ENCODE measurements around the gene MOV10L1. TPM values are rescaled to one million over a fixed set of nuclear protein-coding genes. Genes with fewer than 3 reads are reported as not detected.

The MOV10L1 gene
- total and polyA plus RNA-seq, 2 donors (not counting 1 experiment from before 2014, with no cell fraction given) = 0.03 to 0.83 TPM

GRCh38 chr22:50119169-50119767, 29.5 kb downstream of the MOV10L1 start:
- Histone ChIP-seq H4K20me1 (ENCODE audit: control insufficient read depth, extremely low read depth, insufficient read depth, low read length) (no peaks in the 10 kb centered on the region), H3K36me3 (ENCODE audit: control insufficient read depth, insufficient read depth, low read length) (no peaks in the 10 kb centered on the region), H3K4me1 (ENCODE audit: control insufficient read depth, extremely low read depth, insufficient read depth, low read length) (no peaks in the 10 kb centered on the region), H3K27ac (ENCODE audit: insufficient read depth, low read length) (no peak overlapping the region), H3K79me2 (ENCODE audit: control insufficient read depth, insufficient read depth, low read length) (no peaks in the 10 kb centered on the region), H3K9ac (ENCODE audit: insufficient read depth, low read length) (no peak overlapping the region), H3K27me3 (ENCODE audit: control insufficient read depth, insufficient read depth, low read length) (peaks cover 19% of the 10 kb centered on the region), H2AFZ (ENCODE audit: low read length) (no peak overlapping the region), H3K9me3 (ENCODE audit: control insufficient read depth, insufficient read depth, low read depth, low read length) (no peaks in the 10 kb centered on the region), H3K4me3 (replicated peaks in 1 of 4; ENCODE audit: control extremely low read depth in 1 of 4, insufficient read depth in 1 of 4, low read depth in 3 of 4, low read length in 4 of 4) (no peak overlapping the region), H3K4me2 (ENCODE audit: extremely low read depth, insufficient read depth, low read length) (no peak overlapping the region)
- no peak for DNase-seq (ENCODE audit: low read depth in 2 of 2)
- no peak for TF ChIP-seq CTCF (conservative IDR thresholded peaks at IDR 0.05 in 1 of 2, IDR thresholded peaks at IDR 0.05 in 1 of 2; ENCODE audit: low read depth in 1 of 2, low read length in 2 of 2)

- Histone ChIP-seq H3K4me2 (ENCODE audit: extremely low read depth, insufficient read depth, low read length) (no peak overlapping the region), H2AFZ (ENCODE audit: low read length) (no peak overlapping the region), H3K4me1 (ENCODE audit: control insufficient read depth, extremely low read depth, insufficient read depth, low read length) (no peaks in the 10 kb centered on the region), H3K36me3 (ENCODE audit: control insufficient read depth, insufficient read depth, low read length) (no peaks in the 10 kb centered on the region), H3K9ac (ENCODE audit: insufficient read depth, low read length) (no peak overlapping the region), H3K4me3 (replicated peaks in 1 of 4; ENCODE audit: control extremely low read depth in 1 of 4, insufficient read depth in 1 of 4, low read depth in 3 of 4, low read length in 4 of 4) (no peak overlapping the region), H3K27ac (ENCODE audit: insufficient read depth, low read length) (no peak overlapping the region), H3K27me3 (ENCODE audit: control insufficient read depth, insufficient read depth, low read length) (peaks cover 19% of the 10 kb centered on the region), H4K20me1 (ENCODE audit: control insufficient read depth, extremely low read depth, insufficient read depth, low read length) (no peaks in the 10 kb centered on the region), H3K79me2 (ENCODE audit: control insufficient read depth, insufficient read depth, low read length) (no peaks in the 10 kb centered on the region), H3K9me3 (ENCODE audit: control insufficient read depth, insufficient read depth, low read depth, low read length) (no peaks in the 10 kb centered on the region)
- TF ChIP-seq CTCF (conservative IDR thresholded peaks at IDR 0.05 in 1 of 2, IDR thresholded peaks at IDR 0.05 in 1 of 2; ENCODE audit: low read depth in 1 of 2, low read length in 2 of 2) (no peak), EZH2 (IDR thresholded peaks at IDR 0.05; ENCODE audit: low read length, missing control alignments) (no peak)
- peak; percentile 27 to 33 for DNase-seq (ENCODE audit: low read depth in 2 of 2)
These were observed 30.0 kb downstream of the MOV10L1 start for GRCh38 chr22:50119768-50120251.

- no peak overlapping the region for H3K9ac ChIP-seq (ENCODE audit: insufficient read depth, low read length)
- H3K4me3 ChIP-seq (replicated peaks in 1 of 4; ENCODE audit: control extremely low read depth in 1 of 4, insufficient read depth in 1 of 4, low read depth in 3 of 4, low read length in 4 of 4) = no peak overlapping the region
- no peaks in the 10 kb centered on the region for H3K4me1 ChIP-seq (ENCODE audit: control insufficient read depth, extremely low read depth, insufficient read depth, low read length)
- no peak for TF ChIP-seq CTCF (conservative IDR thresholded peaks at IDR 0.05 in 1 of 2, IDR thresholded peaks at IDR 0.05 in 1 of 2; ENCODE audit: low read depth in 1 of 2, low read length in 2 of 2)
- H3K36me3 ChIP-seq (ENCODE audit: control insufficient read depth, insufficient read depth, low read length) = no peaks in the 10 kb centered on the region
- no peak overlapping the region for H3K27ac ChIP-seq (ENCODE audit: insufficient read depth, low read length)
- H2AFZ ChIP-seq (ENCODE audit: low read length) = no peak overlapping the region
- H4K20me1 ChIP-seq (ENCODE audit: control insufficient read depth, extremely low read depth, insufficient read depth, low read length) = no peaks in the 10 kb centered on the region
- no peaks in the 10 kb centered on the region for H3K79me2 ChIP-seq (ENCODE audit: control insufficient read depth, insufficient read depth, low read length)
- no peak for DNase-seq (ENCODE audit: low read depth in 2 of 2)
- no peak overlapping the region for H3K4me2 ChIP-seq (ENCODE audit: extremely low read depth, insufficient read depth, low read length)
- peaks cover 19% of the 10 kb centered on the region for H3K27me3 ChIP-seq (ENCODE audit: control insufficient read depth, insufficient read depth, low read length)
- H3K9me3 ChIP-seq (ENCODE audit: control insufficient read depth, insufficient read depth, low read depth, low read length) = no peaks in the 10 kb centered on the region
These were observed 31.5 kb downstream of the MOV10L1 start for GRCh38 chr22:50121202-50121740.

Measured in fibroblast of lung (primary cell).